ENCODE results near the gene IL16. TPM values are rescaled to one million over a fixed set of nuclear protein-coding genes. Genes with fewer than 3 reads are reported as not detected.
"Not testable (repeated sequence)": the region's sequence is repeated elsewhere in the genome, so short reads cannot be mapped to it uniquely, and the experiment has no call there.

IL16 gene
- total and polyA plus RNA-seq, 9 donors: 1.8 to 16.5 (median 9.0) TPM

- Histone ChIP-seq H3K4me3 (no peak overlapping the region), H3K4me1 (ENCODE audit: insufficient read depth) (no peaks in the 10 kb centered on the region), H3K27me3 (no peaks in the 10 kb centered on the region), H3K9me3 (no peaks in the 10 kb centered on the region), H3K36me3 (no peaks in the 10 kb centered on the region), H3K27ac (no peak overlapping the region)
- DNase-seq: no peak
- WGBS, 3 donors: 90 to 94% (median 92%) methylated on average over 7 of the region's 7 CpGs
- TF ChIP-seq CTCF (IDR thresholded peaks at IDR 0.05) (no peak), EP300 (IDR thresholded peaks at IDR 0.05) (no peak), POLR2A (IDR thresholded peaks at IDR 0.05) (no peak)
- intact Hi-C loops (cut with DNase I): loop anchor here in 1 of 4 donors (10.0 kb wide), 1 partner anchor 58 kb away; no protein-coding TSS in a partner anchor
These were observed 564 bp downstream of the IL16 start for GRCh38 chr15:81197255-81197630.

- 78 to 89% (median 83%) methylated on average over 7 of the region's 7 CpGs for WGBS, 3 donors
- H3K36me3 ChIP-seq: no peaks in the 10 kb centered on the region
These were observed 1.1 kb downstream of the IL16 start for GRCh38 chr15:81197688-81198281.

GRCh38 chr15:81199031-81199779, 2.5 kb downstream of the IL16 start:
- no peaks in the 10 kb centered on the region for H3K9me3 ChIP-seq
- H3K4me3 ChIP-seq: no peak overlapping the region
- no peaks in the 10 kb centered on the region for H3K36me3 ChIP-seq
- no peaks in the 10 kb centered on the region for H3K27me3 ChIP-seq
- 82 to 85% (median 83%) methylated on average over 11 of the region's 11 CpGs for WGBS, 3 donors
- TF ChIP-seq EP300 (IDR thresholded peaks at IDR 0.05): no peak
- intact Hi-C loops (cut with DNase I): loop anchor here in 1 of 4 donors (10.0 kb wide), 1 partner anchor 56 kb away; no protein-coding TSS in a partner anchor
- no peaks in the 10 kb centered on the region for H3K4me1 ChIP-seq (ENCODE audit: insufficient read depth)
- DNase-seq: no peak
- H3K27ac ChIP-seq: no peak overlapping the region

More at GRCh38 chr15:81197688-81198281, 1.1 kb downstream of the IL16 start:
- no peak for DNase-seq
- H3K4me1 ChIP-seq (ENCODE audit: insufficient read depth): no peaks in the 10 kb centered on the region
- no peak overlapping the region for H3K27ac ChIP-seq
- no peaks in the 10 kb centered on the region for H3K27me3 ChIP-seq
- intact Hi-C loops (cut with DNase I): loop anchor here in 1 of 4 donors (10.0 kb wide), 1 partner anchor 57 kb away; no protein-coding TSS in a partner anchor
- no peak for TF ChIP-seq POLR2A (IDR thresholded peaks at IDR 0.05)
- no peak for TF ChIP-seq CTCF (IDR thresholded peaks at IDR 0.05)
- no peak for TF ChIP-seq EP300 (IDR thresholded peaks at IDR 0.05)
- no peak overlapping the region for H3K4me3 ChIP-seq
- H3K9me3 ChIP-seq: no peaks in the 10 kb centered on the region

- WGBS, 3 donors: 87 to 93% (median 92%) methylated on average over 3 of the region's 3 CpGs
- no peaks in the 10 kb centered on the region for H3K9me3 ChIP-seq
- H3K4me3 ChIP-seq: no peak overlapping the region
- no peaks in the 10 kb centered on the region for H3K36me3 ChIP-seq
- H3K27ac ChIP-seq: no peak overlapping the region
- no peak for DNase-seq
- intact Hi-C loops (cut with DNase I): no loop called here
- no peaks in the 10 kb centered on the region for H3K27me3 ChIP-seq
- TF ChIP-seq EP300 (IDR thresholded peaks at IDR 0.05) (no peak), POLR2A (IDR thresholded peaks at IDR 0.05) (no peak)
- no peaks in the 10 kb centered on the region for H3K4me1 ChIP-seq (ENCODE audit: insufficient read depth)
These were observed 9.3 kb downstream of the IL16 start for GRCh38 chr15:81206018-81206417.

GRCh38 chr15:81207987-81208386, 11.3 kb downstream of the IL16 start:
- H3K36me3 ChIP-seq; H3K4me3 ChIP-seq; DNase-seq; H3K9me3 ChIP-seq; H3K27ac ChIP-seq; H3K27me3 ChIP-seq; H3K4me1 ChIP-seq (ENCODE audit: insufficient read depth); intact Hi-C loops (cut with DNase I): not testable (repeated sequence)
- 87 to 92% (median 91%) methylated on average over 1 of the region's 1 CpG for WGBS, 3 donors

GRCh38 chr15:81209635-81210034, 13.0 kb downstream of the IL16 start:
- no peak overlapping the region for H3K27ac ChIP-seq

More at GRCh38 chr15:81209635-81210034, 13.0 kb downstream of the IL16 start:
- Histone ChIP-seq H3K27me3 (no peaks in the 10 kb centered on the region), H3K4me3 (no peak overlapping the region), H3K4me1 (ENCODE audit: insufficient read depth) (no peaks in the 10 kb centered on the region), H3K36me3 (no peaks in the 10 kb centered on the region), H3K9me3 (no peaks in the 10 kb centered on the region)
- intact Hi-C loops (cut with DNase I): no loop called here
- DNase-seq: no peak
- WGBS, 3 donors: 85 to 88% (median 88%) methylated on average over 5 of the region's 5 CpGs
- TF ChIP-seq POLR2A (IDR thresholded peaks at IDR 0.05) (no peak), CTCF (IDR thresholded peaks at IDR 0.05) (no peak), EP300 (IDR thresholded peaks at IDR 0.05) (no peak)
